Hematopoietic multipotent progenitor cell treated with erythropoietin and hydrocortisone succinate and interleukin-3 and kit ligand, for 6 days (in vitro differentiated cells): ENCODE data around the gene TUB.
A peak's percentile ranks its signal among the peaks of the same experiment; 100 is the strongest.

ENCODE experiments used
- DNase-seq: peaks from one replicate; pipeline ENCODE4 v3.0.0-alpha.2; 2015

Gene TUB

DNA sequence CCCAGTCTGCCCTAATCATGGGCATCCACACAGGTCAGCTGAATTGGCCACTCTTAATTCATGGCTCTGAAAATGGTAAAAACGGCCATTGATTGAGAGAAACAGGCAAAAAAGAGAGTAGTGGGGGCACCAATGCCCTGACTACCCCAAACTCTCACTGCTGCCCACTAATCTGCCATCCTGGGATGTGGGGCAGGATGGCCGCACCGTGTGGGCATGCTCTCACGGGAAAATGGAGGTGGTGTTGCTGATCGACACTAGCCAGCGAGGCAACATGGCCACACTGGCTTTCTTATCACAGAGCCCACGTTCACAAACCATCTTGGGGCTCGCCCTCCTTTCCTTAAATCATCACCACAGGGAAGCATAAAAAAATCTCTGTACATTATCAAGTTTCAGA lies 11.2 kb upstream of the TUB start:
- DNase-seq: no peak

DNA sequence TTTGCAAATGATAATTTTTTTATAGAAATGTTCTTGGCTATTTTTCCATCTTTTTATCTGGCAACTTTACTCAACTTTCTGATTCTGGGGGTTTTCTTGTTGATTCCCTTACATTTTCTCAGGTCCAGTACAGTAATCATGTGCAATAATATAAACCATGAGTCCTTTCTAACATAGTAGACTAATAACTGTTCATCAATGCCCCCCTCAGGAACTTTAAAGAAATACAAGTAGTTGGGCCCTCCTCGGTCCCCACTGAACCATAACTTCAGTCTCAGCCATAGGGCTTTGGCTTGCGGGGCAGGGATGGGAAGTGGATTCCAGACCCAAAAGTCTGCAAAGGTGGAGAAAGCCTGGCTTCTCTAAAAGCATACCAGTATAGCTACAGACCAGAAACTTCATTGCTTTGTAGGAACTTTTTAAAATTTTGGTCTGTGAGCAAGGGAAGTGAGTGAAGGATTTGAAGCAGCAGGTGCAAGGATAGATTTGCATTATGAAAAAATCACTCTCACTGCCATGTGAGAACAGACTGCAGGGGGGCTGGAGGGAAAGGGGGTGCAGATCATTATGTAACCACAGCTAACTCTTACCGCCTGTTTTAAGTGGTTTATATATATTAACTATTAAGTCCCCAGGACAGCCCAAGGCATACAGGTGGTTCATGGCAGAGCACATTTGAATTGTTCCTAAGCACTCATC lies 10.4 kb upstream of the TUB start:
- DNase-seq: peak; percentile 68

DNA sequence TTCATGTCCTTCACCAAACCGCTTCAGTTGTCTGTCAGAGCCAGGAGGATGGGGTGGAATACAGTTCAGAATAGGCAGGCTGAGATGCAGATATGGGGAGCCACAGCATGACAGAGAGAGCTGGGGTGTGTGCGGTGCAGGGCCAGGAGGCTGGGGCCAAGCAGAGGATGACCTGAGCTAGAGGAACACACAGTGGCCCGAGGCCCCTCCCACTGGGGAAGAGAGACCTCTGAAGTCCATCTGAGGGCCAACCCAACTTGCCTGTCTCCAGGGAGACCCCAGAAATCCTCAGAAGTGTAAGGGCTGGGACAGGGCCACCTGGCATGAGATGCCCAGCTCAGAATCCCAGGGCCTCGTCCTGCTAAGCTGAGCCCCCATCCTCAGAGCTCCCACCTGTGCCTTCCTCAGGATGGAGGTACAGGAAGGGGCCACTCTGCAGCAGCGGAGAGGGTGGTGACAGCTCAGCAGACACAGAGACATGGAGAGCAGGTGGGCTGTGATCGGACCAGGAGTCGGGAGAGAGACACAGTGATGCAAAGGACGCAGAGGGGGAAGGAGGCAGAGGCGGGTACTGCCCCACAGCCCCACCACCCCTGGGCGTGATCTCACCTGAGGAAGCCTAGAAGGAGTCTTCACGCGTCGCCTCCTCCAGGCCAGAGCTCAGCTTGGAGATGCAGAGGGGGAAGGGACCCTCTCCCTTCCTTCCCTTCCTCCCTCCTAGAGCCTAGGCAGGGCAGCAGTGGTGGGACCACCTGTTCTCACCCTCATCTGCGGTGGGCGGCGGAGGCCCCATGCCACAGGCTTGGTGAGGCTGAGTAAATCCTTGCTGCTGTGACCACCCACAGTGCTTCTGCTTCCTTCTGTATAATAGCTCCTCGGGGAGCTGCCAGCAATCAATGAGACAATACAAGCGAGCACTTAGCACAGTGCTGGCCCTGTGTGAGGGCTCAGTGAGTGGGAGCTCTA lies 9.1 kb upstream of the TUB start:
- no peak for DNase-seq

DNA sequence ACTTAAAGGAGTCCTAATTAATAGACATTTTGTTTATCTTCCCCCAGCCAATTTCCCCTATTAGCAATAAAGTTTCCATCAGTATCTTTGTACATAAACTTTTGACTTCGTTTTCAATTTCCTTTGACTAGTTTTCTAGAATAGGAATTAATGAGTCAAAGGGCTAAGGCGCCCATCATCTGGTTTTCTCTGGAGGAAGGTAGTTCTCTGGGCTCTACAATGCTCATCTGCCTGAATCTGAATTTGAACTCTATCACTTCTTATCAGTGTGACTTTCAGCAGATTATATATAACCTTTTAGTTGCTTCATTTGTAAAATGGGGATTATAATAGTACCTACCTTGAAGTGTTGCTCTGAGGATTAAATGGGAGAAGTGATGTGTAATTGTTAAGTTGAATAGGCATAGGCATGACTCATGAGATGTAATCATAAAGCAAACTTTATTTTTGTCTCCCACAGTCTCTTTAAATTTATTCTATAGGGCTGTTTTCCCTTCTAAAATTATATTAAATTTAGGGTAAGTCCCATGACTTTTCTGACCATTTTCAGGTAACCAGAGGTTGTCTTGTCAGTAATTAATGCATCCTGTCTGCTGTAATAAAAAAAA lies 5.8 kb upstream of the TUB start:
- no peak for DNase-seq

DNA sequence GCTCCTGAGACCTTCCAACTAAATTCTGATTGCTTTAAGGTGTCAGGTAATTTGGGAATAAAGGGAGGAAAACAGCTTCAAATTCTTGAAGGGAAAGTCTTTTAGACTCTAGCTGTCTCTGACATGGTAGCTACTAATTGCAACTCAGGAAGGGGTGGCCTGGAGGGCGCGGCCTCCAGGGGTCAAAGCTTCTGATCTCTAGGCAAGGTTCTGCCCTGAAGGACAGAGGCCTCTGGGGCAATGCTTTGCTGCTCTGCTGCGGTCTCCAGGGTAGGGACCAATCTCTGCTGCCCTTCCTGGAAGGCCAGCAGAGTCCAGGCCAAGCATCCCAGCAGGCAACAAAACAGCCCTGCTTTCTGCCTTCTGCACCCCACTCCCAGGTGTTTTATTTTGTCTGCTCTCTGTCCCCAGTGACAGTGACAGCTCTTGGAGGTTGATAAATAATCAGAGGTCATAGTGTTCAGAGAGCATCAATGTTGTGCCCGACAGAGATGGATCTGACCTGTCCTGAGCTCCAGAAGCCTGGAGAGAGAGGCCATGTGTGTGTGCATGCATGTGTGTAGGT lies 1.8 kb upstream of the TUB start:
- no peak for DNase-seq

DNA sequence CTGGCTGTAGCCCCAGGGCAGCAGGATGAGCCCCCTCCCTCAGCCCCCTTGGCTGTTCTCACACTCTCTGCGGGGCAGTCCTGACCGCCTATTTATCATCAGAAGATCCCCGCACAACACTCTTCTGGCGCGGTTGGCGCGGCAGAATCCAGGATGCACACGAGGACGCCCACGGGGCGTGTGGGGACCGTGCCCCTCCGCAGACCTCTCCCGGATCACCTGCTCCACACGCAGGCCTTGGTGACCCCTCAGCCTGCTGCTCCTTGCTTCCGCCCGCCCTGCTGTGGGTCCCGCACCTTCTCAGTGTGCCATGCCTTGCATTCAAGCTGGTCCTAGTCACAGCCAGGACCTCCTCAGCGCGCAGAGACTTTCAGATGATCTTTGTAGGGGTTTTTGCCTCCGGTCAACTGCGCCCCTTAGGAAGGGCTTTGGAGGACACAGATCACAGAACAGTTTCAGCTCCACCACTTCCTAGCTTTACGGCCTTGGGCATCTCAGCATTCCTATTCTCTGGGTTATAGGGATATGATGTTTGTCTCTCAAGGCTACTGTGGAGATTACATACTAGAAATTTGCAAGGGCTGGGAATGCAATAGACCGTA lies 841 bp upstream of the TUB start:
- no peak for DNase-seq

DNA sequence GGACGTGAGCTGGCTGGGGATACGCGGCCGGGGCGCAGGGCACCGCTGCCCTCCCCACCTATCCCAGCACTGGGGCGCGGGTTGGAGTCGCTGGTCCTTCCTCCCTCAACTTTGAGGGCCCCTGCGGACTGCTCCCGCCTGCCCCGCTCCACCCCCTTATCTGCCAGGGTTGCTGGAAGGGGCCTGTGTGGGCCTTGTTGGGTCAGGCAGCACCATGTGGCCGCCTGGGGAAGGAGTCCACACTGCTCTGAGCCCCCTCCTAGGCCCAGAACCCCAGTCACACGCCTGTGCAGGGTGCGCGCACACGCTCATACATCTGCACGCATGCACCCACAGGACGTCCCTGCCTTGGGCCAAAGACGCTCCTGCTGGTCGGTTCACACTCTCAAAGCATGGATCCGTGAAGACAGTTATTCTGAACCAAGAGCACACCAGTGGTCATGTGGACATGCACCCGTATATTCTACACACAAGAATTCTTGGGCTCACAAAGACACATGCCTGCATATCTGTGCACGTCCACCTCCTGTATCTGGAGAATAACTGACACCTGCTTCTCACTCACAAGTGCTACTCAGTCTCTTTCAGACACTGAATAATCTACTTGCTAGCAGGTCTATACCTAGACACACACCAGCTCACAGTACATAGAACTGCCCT lies 710 bp downstream of the TUB start:
- DNase-seq: no peak

DNA sequence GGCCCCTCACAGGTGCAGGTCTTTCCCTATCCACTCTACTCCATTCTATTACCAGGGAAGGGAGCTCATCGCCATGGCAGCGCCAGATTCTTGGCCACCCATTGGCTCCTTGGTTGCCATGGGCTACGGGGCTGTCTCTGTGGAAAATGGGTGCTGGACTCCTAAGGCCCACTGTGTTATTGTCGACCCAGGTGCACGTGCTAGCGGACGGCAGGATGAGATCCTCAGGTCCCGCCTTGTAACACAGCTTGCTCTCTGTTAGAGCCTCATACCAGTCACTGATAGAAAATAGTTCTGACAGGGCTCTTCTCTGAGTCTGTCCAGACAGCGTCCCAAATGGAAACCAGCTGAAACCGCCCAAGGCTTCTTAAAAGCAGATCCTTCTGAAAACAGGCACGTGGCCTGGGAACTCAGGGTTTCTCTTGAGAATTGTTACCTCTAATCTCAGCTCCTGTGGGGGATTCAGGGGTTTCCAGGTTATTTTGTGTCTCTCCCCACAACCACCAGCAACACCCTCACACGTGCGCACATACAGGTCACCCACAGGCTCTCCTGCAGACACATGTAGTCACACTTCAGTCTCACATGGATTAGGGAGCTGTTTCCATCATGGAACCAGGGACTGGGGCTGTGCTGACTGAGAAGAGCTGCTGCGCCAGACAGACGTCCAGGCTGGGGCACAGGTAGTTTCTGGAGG lies 1.5 kb downstream of the TUB start:
- no peak for DNase-seq

DNA sequence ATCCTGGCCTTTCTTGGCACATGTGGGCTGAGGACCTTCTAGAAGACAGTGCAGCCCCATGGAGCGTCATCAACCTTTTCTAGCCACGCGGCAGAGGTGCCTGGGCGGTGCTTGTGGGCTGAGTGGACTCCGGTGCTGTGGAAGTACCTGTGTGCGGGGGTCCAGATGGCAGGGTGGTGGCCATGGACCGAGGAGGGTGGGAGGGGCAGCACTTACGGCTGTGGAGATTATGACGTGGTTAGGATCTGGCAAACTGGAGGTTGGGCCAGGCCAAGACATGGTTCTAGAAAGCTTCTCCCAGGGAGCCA lies 2.0 kb downstream of the TUB start:
- no peak for DNase-seq

DNA sequence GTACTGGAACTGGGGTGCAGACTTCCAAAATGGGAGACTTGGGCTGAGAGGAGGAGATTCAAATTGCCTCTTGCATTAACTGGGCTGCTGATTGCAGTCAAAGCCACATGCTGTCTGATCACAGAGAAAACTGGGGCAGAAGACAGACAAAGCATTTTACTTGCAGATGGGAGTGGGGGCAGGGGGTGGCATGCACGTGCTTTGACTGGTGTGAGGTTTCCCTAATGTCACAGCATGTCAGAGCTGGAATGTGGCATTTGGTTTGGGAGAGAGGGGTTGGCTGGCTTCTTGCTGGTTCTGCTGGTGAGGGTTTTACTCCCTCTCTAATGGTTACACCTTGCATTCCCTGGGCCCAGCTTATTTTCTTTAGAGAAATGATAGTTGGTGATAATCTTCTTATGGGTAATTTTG lies 2.9 kb downstream of the TUB start:
- no peak for DNase-seq

DNA sequence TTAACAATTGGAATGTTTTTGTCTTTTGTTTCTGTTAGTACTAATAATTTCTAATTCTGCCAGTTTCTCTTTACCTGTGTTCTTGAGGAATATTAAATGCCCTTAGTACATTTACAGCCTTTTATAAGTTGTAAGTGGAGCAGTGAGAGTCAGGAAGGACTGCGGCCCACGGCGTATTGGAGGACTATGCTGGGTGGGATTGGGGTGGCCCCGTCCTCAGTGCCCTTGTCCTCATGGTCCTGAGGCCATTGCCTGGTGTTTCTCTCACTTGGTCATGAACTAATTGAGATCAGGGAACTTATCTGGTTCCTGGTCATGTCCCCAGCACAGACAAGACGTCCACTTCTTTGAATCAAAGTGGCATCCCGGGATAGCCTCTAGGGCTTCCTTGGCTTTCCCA lies 3.3 kb downstream of the TUB start:
- no peak for DNase-seq

DNA sequence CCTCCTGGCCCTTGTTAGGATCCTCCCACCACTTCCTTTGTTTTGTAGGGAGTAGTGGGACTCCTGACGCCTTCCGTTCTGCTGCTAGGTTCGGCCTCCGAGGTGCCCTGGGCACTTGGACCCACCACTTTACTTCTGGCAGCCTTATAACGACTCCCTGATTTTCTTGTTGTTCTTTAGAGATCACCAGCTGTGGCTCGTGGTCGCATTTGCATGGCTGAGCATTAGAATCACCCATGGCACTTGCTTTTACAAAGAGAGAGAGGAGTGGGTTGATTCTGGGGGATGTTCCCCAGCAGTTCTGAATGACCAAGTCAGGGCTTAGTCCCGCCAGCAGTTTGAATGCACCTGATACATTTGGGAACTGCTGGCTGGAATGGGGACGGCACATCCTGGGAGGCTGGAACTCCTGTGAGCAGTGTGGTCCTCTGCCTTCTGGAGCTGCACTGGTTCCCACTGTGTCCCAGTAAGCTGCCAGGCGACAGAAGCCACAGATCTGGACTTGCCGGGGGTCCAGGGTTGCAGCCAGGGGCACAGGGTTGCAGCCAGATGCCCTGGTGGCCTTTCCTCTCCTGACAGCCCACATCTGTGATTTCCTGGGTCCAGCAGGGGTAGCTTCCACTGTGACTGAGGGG lies 4.1 kb downstream of the TUB start:
- DNase-seq: no peak

DNA sequence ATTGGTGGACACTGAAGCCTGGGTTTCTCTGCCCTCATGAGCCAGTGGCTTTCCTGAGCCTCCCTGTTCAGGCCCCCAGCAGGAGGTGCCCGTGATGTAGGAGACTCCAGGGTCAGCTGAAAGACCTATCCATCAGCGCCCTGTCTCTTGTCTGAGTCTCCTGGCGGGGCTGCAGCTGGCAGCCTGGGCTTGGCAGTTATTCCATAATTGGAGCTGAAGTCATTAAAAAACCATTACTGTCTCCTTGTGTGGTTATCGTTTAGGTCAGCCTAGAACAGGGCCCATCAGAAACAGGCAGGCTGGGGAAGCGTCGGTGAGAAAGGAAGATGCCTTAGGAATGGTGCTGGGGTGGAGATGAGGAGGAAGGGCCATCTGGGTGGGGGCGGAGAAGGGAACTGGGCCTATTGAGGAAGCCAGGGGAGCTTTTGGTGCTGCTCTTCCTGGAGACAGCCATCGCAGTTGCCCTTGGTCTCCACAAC lies 5.0 kb downstream of the TUB start:
- no peak for DNase-seq

DNA sequence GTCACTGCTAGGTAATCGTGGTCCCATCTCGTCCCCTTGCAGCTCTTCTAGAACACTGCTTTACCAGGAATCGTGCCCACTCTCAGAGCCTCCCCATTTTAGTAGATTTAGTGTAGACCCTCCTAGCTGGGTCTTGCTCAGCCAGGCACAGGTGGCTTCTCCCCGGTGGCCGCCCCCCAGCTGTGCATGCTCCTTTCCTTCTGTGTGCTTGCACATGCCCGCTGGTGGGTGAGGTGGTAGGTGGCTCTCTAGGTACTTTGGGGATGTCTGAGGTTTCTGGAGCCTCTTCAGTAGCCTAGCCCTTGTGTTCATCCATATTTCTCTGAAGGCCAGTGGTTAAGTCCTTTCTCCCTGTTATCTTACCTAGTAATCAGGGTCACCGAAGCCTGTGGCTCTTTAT lies 5.6 kb downstream of the TUB start:
- DNase-seq: no peak

DNA sequence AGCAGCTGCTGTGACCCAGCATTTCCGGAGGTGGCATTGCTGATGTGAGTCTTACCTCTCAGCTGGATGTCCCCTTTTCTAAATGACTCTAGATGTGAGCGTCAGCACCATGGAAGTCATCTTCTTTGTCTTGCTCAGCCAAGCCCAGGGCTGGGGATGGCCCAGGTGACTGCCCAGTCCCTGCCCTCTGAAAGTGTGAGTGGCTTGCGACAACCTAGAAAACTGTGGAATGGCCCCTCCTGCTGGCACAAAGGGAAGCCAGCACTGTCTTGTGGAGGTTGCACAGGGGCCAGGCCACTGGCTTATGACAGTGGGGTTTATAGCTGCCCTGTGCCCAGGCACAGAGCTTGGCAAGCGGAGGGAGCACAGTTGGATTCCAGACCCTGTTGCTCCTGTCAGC lies 6.2 kb downstream of the TUB start:
- no peak for DNase-seq

DNA sequence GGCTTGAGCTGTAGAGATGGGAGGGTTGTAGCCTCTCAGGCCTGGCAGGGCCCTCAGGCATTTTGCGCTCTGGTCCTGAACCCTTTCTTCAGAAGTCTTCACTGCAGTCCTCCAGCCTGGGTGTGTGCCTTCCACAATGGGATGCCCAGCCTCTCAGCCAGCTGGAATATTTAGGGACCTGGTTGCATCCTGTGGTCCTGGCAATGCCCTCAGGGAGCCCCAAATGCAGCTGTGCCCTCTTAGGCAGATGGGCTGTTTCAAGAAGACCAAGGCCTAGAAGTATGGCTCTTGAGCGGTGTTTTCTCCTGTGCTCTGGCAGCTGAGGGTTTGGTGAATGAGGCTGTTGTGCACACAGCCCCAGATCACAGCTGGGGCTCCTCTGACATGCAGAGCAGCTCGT lies 6.7 kb downstream of the TUB start:
- no peak for DNase-seq

DNA sequence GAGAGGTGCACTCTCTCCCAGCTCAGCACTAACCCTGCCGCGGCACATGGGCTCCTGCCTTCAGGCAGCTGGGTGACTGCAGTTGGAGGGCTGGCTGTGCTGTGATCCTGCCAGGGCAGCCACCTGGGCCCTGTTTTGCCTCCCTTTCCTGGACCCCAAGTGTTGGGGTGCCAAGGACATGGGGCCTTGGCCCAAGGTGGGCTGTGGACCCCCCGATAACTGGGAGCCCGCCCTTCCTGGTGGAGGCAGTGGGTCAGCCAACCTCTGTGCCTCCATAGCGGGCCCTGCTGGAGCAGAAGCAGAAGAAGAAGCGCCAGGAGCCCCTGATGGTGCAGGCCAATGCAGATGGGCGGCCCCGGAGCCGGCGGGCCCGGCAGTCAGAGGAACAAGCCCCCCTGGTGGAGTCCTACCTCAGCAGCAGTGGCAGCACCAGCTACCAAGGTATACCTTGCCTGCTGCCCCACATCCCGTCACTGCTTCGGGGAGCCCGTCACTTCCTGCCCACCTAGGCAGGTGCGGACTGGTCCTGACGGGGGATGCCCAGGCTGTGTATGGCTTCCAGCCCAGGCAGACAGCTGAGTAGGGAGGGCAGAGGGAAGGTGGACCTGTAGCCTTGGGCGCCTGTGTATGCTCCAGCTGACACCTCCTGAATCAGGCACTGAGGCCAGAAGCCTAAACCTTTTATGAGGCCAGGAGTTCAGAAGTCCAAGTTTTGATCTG lies 8.9 kb downstream of the TUB start:
- no peak for DNase-seq

DNA sequence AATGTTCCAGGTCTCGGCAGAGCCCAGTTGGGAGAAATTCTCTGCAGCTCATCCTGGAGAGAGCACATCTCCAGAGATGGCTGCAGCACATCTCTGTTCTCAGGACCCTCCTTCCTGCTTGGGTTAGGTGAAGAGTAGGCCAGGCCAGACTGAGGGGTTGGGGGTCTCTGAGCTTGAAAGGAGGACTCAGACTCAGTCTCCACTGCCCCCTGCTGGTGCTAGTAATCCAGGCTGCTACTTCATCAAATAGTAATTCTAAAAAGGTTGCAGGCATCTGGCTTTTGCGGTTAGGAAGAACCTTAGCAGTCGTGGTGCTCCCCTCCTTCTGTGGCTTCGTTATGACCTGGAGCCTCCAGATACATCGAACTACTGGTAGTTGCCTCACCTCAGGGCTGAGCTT lies 9.7 kb downstream of the TUB start:
- DNase-seq: peak; percentile 65

DNA sequence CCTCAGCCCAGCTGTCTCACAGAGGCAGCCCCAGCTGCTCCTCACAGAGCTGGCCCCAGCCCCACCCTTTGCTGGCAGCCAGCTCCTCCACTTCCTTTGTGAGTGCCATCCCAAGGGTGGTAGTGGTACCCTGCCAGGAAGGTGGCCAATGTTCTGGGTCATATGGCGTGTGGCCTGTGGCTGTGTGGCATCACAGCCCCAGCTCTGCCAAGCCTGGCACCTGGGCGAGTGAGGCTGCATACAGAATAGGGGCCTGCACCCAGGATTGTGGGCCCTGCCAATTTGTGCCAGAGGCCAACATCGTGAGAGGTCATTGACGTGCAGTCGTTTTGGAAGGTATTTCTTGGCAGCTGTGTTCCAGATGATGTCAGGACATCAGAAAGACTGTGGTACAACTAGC lies 10.7 kb downstream of the TUB start:
- DNase-seq: no peak

DNA sequence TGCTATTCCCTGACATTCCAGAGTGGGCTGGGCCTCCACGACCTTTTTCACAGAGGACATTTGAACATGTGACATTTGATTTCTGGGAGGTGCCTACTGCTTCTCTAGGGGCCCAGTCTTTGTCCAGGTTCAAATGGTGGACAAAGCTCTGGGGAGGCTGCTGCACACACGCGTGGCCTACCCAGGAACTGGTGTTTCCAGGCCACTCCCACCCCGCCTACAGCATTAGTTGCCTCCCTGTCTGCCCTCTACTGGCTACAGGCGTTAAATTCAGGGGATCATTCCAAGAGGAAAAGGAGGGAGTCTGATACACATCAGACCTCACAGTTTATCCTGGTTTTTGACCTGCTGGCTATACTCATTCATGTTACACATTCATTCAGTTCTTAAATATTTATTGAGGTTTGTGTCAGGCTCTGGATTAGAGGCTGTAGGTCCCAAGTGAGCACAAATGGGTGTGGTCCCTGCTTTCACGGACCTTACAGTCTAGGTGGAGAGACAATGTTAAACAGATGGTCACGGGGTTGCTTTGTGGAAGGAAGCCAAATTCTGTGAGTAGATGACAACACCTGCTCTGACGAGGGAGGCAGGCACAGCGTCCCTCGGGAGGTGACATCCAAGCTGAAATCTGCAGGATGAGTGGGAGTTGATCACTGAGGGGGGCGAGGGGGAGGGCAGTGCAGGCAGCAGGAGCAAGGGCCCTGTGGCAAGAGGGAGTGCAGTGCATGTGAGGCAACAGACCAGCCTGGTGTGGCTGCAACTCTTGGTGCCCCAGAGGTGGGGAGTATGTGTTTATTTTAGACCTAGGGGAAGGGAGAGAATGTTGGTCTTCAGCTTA lies 11.8 kb downstream of the TUB start:
- peak; percentile 82 for DNase-seq
